GM19372 (cell line): ENCODE results near the gene USO1.
A peak's percentile ranks its signal among the peaks of the same experiment; 100 is the strongest.
"Not testable (repeated sequence)": the region's sequence is repeated elsewhere in the genome, so short reads cannot be mapped to it uniquely, and the experiment has no call there.

Experiments used
- ATAC-seq: cut with Tn5 transposase; IDR thresholded peaks from one replicate; pipeline ENCODE4 v1.9.1; 2021; ENCODE audit warnings: mild to moderate bottlenecking, low read depth, moderate library complexity; ENCODE audit not compliant: unreplicated experiment

Gene USO1

GRCh38 chr4:75724066-75724866 lies at the start of gene USO1:
USO1 (plus strand) TSS chr4:75724577; CDS start chr4:75724820, 243 bp downstream.
- peak; percentile 83 for ATAC-seq

- no peak for ATAC-seq
Measured at GRCh38 chr4:75675004-75675531, 49.3 kb upstream of the USO1 start.

GRCh38 chr4:75678473-75678872 lies 45.9 kb upstream of the USO1 start:
- ATAC-seq: no peak

GRCh38 chr4:75678965-75679364 lies 45.4 kb upstream of the USO1 start:
- ATAC-seq: no peak

- ATAC-seq: no peak
Measured at GRCh38 chr4:75679876-75680575, 44.4 kb upstream of the USO1 start.

GRCh38 chr4:75683482-75684155 lies 40.8 kb upstream of the USO1 start:
- no peak for ATAC-seq

- no peak for ATAC-seq
Measured at GRCh38 chr4:75685546-75686189, 38.7 kb upstream of the USO1 start.

- no peak for ATAC-seq
Measured at GRCh38 chr4:75686346-75686745, 38.0 kb upstream of the USO1 start.

GRCh38 chr4:75687125-75687524 lies 37.3 kb upstream of the USO1 start:
- not testable (repeated sequence) for ATAC-seq

- ATAC-seq: not testable (repeated sequence)
Measured at GRCh38 chr4:75692066-75692465, 32.3 kb upstream of the USO1 start.

- ATAC-seq: no peak
Measured at GRCh38 chr4:75696071-75696470, 28.3 kb upstream of the USO1 start.

- ATAC-seq: no peak
Measured at GRCh38 chr4:75696581-75696980, 27.8 kb upstream of the USO1 start.

- ATAC-seq: peak; percentile 92
Measured at GRCh38 chr4:75698162-75698962, 26.0 kb upstream of the USO1 start.

GRCh38 chr4:75698963-75699228 lies 25.5 kb upstream of the USO1 start:
- ATAC-seq: peak; percentile 32

GRCh38 chr4:75699299-75699698 lies 25.1 kb upstream of the USO1 start:
- ATAC-seq: no peak

GRCh38 chr4:75702919-75703411 lies 21.4 kb upstream of the USO1 start:
- no peak for ATAC-seq

- ATAC-seq: no peak
Measured at GRCh38 chr4:75705198-75705977, 19.0 kb upstream of the USO1 start.

- ATAC-seq: peak; percentile 81
Measured at GRCh38 chr4:75708218-75708691, 16.1 kb upstream of the USO1 start.

GRCh38 chr4:75710246-75710645 lies 14.1 kb upstream of the USO1 start:
- ATAC-seq: no peak
